Measurements from ENCODE around the gene LIPC. TPM values are rescaled to one million over a fixed set of nuclear protein-coding genes. Genes with fewer than 3 reads are reported as not detected.
A peak's percentile ranks its signal among the peaks of the same experiment; 100 is the strongest.

LIPC gene
- total and polyA plus RNA-seq, 10 of the 15 experiments (the other 5 are each of a cell fraction or from before 2014, with no cell fraction given), result 0.06 to 0.31 (median 0.16) TPM; not detected in 1

GRCh38 chr15:58473724-58474123 is 41.9 kb downstream of the LIPC start (continued):
- no peak for TF ChIP-seq ZNF384 (IDR thresholded peaks at IDR 0.05; ENCODE audit: borderline replicate concordance, low read depth, low read length)
- TF ChIP-seq IKZF2 (IDR thresholded peaks at IDR 0.05), result peak in 1 of 2 experiments; percentile 29; a peak in 2 of 4 replicates
- TF ChIP-seq CREB1 (IDR thresholded peaks at IDR 0.05; ENCODE audit: low read depth), result 0 out of 2 replicates have a peak, but pooled peaks have one; percentile 8
- no peak for TF ChIP-seq SREBF1 (IDR thresholded peaks at IDR 0.05; ENCODE audit: low read length)
- TF ChIP-seq RAD21 (IDR thresholded peaks at IDR 0.05; ENCODE audit: insufficient read depth, low read depth, low read length), result no peak
- no peak for TF ChIP-seq NFYB (IDR thresholded peaks at IDR 0.05; ENCODE audit: insufficient read depth, low read depth, low read length)
- TF ChIP-seq, protein P1, sequence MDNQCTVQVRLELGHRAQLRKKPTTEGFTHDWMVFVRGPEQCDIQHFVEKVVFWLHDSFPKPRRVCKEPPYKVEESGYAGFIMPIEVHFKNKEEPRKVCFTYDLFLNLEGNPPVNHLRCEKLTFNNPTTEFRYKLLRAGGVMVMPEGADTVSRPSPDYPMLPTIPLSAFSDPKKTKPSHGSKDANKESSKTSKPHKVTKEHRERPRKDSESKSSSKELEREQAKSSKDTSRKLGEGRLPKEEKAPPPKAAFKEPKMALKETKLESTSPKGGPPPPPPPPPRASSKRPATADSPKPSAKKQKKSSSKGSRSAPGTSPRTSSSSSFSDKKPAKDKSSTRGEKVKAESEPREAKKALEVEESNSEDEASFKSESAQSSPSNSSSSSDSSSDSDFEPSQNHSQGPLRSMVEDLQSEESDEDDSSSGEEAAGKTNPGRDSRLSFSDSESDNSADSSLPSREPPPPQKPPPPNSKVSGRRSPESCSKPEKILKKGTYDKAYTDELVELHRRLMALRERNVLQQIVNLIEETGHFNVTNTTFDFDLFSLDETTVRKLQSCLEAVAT (IDR thresholded peaks at IDR 0.05), result no peak
- TF ChIP-seq SP1 (IDR thresholded peaks at IDR 0.05; ENCODE audit: low read depth, low read length), result peak; percentile 35
- no peak for TF ChIP-seq RBBP5 (conservative IDR thresholded peaks at IDR 0.05)
- TF ChIP-seq RELB (IDR thresholded peaks at IDR 0.05; ENCODE audit: low read depth), result peak; percentile 36; the same call in 1 of the 2 replicates
- no peak for TF ChIP-seq E2F8 (IDR thresholded peaks at IDR 0.05; ENCODE audit: low read depth, partially characterized antibody)
- TF ChIP-seq NR2C2 (IDR thresholded peaks at IDR 0.05; ENCODE audit: borderline replicate concordance, control insufficient read depth, insufficient read length, low read depth), result no peak
- TF ChIP-seq, protein P2, sequence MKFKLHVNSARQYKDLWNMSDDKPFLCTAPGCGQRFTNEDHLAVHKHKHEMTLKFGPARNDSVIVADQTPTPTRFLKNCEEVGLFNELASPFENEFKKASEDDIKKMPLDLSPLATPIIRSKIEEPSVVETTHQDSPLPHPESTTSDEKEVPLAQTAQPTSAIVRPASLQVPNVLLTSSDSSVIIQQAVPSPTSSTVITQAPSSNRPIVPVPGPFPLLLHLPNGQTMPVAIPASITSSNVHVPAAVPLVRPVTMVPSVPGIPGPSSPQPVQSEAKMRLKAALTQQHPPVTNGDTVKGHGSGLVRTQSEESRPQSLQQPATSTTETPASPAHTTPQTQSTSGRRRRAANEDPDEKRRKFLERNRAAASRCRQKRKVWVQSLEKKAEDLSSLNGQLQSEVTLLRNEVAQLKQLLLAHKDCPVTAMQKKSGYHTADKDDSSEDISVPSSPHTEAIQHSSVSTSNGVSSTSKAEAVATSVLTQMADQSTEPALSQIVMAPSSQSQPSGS (IDR thresholded peaks at IDR 0.05; ENCODE audit: low read length), result no peak
- no peak for TF ChIP-seq CHD4 (IDR thresholded peaks at IDR 0.05)
- TF ChIP-seq SPI1 (IDR thresholded peaks at IDR 0.05; ENCODE audit: borderline replicate concordance, insufficient read depth, low read depth, low read length), result no peak
- no peak for TF ChIP-seq ZBED1 (IDR thresholded peaks at IDR 0.05; ENCODE audit: borderline replicate concordance)
- TF ChIP-seq YBX1 (IDR thresholded peaks at IDR 0.05), result no peak
- peak; percentile 27; the same call in 1 of the 2 replicates for TF ChIP-seq JUNB (IDR thresholded peaks at IDR 0.05)
- TF ChIP-seq ETV6 (conservative IDR thresholded peaks at IDR 0.05 in 1 of 2, IDR thresholded peaks at IDR 0.05 in 1 of 2; ENCODE audit: borderline replicate concordance in 1 of 2, low read depth in 1 of 2), result peak in 1 of 2 experiments; percentile 55; a peak in 1 of 4 replicates
- no peak for TF ChIP-seq NR2C1 (IDR thresholded peaks at IDR 0.05)
- TF ChIP-seq PAX5 (IDR thresholded peaks at IDR 0.05; ENCODE audit: borderline replicate concordance, low read depth, low read length), result no peak
- no peak for TF ChIP-seq JUND (IDR thresholded peaks at IDR 0.05; ENCODE audit: low read depth, low read length)
- TF ChIP-seq ESRRA (IDR thresholded peaks at IDR 0.05; ENCODE audit: low read length), result no peak
- peak; percentile 40; the same call in 1 of the 2 replicates for TF ChIP-seq DPF2 (IDR thresholded peaks at IDR 0.05)
- no peak for TF ChIP-seq BACH1 (IDR thresholded peaks at IDR 0.05; ENCODE audit: borderline replicate concordance)

All from GM12878 (cell line).